HG03095 (cell line): ENCODE measurements around the gene CLASP1.
"Not testable (repeated sequence)": the region's sequence is repeated elsewhere in the genome, so short reads cannot be mapped to it uniquely, and the experiment has no call there.

Experiments used
- ATAC-seq: cut with Tn5 transposase; IDR thresholded peaks from one replicate; pipeline ENCODE4 v1.9.1; 2021; ENCODE audit warnings: moderate library complexity; ENCODE audit not compliant: unreplicated experiment

CLASP1 gene

DNA sequence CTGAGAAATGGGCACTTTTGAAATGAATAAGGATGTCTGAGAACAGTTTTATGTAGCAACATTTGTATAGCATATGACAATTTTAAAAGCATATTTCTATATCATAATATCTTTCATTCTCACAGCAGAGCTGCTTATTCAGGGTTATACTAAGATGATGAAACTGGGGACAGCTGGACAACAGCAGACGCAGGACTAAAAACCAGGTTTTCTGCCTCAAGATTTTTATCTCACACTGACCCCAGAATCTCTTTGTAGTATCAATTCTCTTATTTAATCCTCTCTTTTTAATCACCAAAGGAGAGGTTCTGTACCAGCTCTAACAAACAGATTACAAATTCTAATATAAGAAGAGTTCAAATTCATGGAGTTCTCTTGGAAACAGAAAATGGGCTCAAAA, 290.1 kb downstream of the CLASP1 start:
- ATAC-seq = no peak

DNA sequence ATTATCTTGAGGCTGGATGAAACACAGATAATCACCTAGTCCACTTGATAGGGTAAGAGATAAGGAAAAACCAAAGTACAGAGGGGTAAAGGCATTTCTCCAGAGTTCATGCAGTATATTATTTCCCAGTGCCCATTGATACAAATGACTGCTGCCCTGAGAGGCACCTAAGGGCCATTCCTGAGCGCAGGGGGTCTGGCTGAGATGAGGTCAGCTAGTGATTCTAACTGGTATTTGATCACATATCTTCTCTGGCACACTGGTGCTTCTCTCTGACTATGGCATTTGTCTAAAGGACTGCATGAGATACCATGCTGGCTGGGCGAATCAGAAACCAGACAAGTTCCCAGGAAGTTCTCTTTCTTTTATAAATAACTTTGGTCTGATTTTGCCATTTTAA, 291.0 kb downstream of the CLASP1 start:
- no peak for ATAC-seq

DNA sequence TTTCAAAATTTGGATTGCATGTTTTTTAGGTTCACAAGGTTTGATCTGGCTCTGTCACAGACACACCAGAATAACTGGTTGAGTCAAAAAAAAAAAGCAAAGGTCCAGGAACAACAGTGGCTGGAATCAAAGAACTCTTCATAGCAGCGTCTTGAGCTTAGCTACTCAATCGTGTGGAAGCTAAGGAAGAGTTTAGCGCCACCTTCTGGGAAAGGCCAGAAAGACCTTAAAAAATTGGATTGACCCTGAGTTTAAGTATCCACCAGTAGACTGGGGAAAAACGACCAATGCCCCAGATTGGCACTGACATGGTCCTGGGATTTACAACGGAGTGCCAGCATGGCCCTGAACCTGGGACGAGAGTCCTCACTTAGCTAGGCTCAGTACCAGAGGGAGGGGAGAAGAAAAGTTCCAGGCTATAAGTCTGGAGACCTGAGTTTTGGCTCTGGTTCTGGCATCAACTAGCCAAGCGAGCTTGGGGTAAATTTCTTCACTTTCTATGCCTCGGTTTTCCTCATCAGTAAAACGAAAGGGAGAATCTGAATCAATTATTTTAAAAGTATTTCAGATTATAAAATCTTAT, 293.1 kb downstream of the CLASP1 start:
- no peak for ATAC-seq

DNA sequence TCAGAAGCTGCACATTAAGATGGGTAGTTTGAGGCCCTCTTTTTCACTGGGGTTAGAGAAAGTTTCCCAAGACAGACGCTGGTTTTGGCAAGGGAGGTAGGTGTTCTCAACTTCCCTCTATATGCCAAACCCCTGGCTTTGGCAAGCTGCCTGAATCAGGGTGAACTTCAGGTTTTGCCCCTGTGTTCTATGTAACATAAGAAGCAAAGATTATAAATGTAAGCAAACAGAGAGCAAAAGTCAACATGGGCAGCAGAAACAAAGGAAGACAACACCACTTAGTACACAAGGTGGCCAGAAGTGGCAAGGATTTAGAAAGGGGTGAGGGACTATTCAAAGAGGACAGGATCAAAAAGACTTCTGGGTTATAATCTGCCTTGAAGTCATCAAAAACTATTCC, 293.8 kb downstream of the CLASP1 start:
- ATAC-seq = no peak

DNA sequence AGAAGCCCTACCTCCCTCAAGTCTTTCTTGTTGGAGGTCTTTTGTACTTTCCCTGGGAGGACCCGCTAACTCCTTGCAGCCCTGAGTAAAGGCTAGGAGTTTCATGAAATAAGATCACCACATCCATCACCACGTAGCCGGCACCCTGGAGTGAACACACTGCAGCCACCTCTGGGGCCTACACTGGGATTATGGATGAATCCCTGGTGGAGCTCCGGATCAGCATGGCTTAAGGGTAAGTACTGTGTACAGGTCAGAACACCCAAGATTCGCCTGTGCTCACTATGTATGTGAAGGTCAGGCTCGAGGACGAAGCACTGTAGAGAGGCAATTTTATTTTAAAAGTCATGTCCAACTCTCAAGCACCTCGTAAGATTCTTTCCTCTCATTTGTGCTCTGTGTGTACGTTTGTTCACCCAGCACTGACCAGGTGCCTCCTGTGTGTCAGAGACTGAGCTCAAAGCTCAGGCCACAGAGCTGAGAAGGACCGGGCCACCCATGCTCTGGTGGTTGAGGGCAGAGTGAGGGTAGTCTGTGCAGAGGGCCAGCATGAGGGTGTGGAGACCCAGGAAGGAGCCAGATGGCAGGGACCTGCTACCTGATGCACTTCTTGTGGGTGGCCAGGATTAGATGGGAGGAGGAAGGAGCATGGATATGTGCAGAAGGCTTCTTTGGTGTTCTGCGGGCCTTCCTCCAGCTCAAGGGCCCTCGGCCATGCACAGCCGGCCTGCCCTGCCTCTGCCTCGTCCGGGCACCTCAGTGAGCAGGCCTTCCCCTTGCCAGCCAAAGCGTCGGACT, 297.5 kb downstream of the CLASP1 start:
- ATAC-seq = no peak

DNA sequence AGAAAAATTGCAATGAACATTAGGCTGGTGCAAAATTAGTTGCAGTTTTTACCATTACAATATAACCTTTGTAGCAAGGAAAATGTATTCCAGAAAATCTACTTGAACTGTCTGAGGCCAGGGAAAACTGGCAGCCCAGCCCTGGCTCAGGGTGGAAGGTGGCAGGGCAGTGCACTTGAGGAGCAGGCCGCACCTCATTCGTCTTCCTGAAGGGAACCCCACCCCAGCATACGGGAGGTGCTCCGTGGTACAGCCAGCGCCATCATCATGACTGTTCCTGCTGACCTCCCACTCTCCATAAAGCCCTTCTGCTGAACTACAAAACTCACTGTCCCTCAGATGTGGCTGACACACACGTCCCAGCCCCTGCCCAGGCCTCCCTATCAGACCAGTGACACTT, 298.4 kb downstream of the CLASP1 start:
- ATAC-seq = no peak

DNA sequence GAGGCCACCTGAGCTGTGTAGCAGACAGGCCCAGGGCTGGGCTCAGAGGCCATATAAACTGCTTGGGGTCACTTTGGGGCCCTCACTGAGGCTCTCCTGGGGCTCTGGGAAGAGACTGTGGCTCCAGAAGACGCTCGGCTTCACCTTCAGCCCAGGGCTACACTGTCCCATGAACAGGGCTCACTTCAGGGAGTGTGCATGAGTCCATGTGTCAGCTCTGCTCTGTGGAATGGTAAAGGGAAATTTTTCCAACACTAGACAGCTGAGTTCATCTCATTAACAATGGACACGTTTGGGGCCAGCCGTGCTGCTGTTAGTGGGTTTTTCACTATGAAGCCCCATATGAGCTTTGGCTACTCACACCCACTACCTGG, 298.9 kb downstream of the CLASP1 start:
- ATAC-seq = no peak

DNA sequence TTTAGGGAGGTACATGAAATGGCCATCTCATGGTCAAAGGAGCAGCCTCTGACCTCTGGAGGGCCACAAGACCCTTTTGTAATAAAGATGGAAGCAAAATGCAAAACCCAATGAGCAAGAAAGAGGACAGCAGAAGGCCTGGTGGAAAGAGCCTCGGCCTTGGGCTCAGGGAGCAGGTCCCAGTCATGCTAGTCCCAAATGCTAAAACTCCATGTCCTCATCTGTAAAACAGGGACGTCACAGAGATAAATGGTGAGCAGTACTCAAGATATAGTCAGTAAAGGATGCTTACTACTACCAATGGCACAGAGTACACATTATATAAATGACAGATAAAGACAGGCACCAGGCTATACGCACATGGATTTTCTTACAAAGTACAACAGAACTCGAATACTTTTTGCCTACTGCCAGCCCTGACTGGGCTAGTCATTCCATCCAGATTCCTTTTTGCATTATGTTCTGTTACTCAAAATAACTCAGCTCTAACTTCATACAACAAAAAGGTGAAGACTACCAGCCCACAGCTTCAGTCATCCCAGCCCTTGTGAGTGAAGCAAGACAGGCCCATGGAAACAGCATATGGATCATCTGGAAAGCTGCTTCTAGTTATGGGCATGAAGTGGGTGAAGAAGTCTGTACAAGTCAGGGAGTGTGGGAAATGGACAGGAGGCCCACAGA, 299.4 kb downstream of the CLASP1 start:
- ATAC-seq = no peak

DNA sequence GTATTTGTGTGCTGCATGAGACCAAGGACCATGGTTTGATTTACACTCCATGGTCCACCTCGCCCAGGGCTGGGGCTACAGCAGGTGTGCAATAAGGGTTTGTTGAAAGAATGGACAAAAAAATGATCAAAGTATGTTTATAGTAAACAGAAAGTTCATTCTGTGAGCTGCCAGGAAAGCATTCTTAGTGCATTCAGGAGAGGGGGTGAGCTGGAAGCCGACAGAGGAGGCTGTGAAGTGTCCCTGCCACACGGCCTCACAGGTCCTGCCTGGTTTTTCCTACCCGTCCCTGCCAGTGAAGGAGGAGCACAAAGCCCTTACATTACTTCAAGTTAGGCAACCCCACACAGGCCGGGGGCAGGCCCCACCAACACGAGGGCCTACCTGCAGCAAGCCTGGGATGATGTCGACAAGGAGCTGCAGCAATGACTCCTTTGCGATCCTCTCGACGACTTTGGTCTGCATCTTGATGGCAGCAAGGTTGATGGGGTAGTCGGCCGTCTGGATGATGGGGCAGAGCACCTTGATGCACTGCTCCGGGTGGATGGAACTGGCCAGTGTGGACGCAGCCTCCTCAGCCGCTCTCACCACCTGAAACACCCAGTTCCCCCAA, 301.0 kb downstream of the CLASP1 start:
- ATAC-seq = no peak

DNA sequence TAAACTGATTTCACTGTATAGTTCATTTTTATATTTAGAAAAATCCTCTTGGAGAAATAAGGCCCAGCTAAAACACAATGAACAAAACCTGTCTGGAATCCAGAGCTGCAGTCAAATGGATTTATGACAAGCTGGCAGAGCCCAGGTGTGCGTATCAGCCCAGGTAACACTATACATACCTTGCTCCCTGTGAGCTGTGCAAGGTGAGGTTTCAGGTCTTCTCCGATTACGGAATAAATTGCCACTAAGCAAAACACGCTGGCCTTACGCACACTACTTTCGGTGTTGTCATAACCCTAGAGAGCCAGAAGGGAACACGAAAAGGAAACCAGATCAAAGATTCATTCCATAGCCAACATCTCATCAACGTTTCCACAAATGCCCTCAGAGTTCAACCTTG, 302.4 kb downstream of the CLASP1 start:
- ATAC-seq = no peak

DNA sequence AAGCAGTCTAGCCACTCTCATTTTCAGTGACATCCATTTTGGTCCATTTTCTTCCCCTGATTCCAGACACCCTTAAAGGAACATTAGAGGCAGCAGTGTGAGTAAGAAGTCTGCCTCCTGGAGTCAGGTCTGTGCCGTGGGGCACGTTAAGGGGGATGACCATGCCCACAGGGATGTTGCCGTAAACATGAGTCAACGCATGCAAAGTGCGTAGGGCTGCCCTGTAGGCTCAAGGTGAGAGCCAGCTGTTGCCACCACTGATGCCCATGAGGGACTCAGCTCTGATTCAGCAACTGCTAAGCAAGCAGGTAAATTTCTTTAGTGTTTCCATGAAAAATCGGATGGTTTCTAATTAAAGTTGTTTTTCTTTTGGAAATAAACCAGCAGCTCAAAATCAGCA, 302.9 kb downstream of the CLASP1 start:
- ATAC-seq = no peak

DNA sequence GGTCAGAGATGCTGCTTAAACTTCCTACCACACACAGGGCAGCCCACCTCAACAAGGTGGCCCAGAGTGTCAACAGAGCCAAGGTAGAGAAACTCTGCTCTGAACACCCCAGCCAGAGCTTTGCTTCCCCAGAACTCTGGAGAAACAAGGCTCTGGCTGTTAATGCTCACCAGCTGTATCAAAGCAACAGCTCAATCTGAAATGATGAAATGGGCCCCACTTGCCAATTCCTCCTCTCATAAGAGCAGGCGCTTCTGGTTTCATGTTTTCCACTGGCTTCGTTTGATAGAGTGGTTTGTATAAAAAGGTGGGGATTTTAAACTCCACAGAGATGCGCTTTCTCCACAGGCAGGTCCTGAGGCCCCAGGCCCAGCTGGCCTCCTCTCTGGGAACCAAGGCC, 303.4 kb downstream of the CLASP1 start:
- no peak for ATAC-seq

DNA sequence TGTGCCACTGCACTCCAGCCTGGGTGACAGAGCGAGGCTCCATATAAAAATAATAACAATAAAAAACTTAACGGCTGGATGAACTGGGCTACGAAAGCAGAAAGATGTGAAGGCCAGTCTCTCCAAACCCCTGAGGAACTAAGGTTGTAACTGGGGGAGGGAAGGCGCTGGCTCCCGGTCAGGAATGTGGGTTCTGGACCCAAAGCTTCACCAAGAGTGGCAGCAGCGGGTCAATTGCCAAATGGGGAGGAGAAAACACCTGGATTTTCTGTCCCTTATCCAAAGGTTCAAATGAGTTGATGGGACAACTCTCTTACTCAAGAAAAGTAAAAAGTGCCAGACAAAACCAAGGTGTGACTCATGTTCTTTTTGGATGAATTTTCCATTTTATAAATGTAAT, 304.2 kb downstream of the CLASP1 start:
- ATAC-seq = no peak

DNA sequence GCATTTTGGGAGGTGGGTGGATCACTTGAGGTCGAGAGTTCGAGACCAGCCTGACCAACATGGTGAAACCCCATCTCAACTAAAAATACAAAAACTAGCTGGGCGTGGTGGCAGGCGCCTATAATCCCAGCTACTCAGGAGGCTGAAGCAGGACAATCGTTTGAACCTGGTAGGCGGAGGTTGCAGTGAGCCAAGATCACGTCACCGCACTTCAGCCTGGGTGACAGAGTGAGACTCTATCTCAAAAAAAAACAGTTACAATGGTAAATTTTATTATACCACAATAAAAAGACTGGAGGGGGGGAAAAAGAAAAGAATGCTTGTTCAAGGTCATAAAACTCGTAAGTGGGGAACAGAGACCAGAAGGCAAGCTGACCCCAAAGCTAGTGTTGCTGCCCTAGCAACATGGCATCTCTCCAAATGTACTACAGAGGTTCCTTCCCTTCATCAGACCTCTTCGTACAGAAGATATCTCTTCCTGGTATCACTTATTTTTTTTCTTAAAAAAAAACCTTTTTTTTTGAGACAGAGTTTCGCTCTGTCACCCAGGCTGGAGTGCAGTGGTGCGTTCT, 305.3 kb downstream of the CLASP1 start:
- not testable (repeated sequence) for ATAC-seq

DNA sequence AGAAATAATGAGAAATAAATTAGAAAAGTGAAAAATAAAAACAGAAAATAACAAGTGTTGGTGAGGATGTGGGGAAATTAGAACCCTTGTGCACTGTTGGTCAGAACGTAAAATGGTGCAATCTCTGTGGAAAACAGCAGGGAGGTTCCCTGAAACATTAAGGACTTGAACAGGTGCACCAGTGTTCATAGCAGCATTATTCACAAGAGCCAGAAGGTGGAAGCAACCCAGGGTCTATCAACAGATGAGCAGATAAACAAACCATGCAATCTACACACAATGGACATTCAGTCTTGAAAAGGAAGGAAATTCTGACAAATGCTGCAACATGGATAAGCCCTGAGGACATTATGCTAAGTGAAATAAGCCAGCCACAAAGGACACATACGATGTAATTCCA, 306.1 kb downstream of the CLASP1 start:
- no peak for ATAC-seq

DNA sequence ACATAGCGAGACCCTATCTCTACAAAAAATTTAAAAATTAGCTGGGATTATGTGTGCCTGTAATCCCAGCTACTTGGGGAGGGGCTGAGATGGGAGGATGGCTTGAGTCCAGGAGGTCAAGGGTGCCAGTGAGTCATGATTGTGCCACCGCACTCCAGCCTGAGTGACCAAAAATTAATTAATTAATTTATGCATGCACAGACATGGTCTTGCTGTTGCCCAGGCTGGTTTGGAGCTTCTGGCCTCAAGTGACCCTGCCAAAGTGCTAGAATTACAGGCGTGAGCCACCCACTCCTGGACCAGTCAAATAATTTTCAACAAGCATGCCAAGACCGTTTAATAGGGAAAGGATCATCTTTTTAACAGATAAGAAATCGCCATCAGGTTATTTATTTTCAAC, 306.5 kb downstream of the CLASP1 start:
- ATAC-seq = no peak

DNA sequence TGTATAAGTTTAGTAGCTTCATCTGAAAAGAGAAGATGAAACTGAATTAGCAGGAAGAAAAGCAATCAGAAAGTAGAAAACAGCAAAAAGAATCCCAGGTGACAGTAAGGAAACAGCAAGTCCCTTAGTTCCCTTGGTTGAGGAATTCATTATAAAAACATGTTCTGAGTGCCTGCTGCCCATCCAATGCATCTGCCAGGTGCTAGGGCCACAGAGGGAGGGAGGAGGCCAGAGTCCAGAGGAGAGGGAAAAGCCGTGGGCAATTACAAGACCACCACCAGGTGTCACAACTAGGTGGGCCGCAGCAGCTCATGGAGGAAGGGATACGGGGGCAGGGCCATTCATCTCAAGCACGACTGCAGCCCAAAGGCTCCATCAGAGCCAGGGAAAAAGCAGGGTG, 308.3 kb downstream of the CLASP1 start:
- ATAC-seq = no peak

DNA sequence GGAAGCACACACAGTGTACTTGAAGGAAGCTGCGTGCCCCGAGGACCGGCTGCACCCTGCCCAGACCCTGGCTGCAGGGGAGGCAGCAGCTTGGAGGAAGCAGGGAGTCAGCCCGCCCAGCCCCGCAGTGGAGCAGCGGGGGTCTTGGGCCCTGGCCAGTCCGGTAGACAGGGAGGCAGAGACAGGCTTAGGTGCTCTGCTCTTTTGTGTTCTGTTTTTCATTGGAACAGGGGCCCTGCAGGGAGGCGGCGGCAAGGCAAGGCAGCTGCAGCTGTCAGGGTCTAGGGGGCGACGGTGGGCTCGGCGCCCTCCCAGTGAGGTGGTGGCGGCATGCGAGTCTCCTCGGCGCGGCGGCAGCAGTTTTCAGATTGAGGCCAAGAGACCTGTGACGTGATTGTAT, 311.0 kb downstream of the CLASP1 start:
- no peak for ATAC-seq

DNA sequence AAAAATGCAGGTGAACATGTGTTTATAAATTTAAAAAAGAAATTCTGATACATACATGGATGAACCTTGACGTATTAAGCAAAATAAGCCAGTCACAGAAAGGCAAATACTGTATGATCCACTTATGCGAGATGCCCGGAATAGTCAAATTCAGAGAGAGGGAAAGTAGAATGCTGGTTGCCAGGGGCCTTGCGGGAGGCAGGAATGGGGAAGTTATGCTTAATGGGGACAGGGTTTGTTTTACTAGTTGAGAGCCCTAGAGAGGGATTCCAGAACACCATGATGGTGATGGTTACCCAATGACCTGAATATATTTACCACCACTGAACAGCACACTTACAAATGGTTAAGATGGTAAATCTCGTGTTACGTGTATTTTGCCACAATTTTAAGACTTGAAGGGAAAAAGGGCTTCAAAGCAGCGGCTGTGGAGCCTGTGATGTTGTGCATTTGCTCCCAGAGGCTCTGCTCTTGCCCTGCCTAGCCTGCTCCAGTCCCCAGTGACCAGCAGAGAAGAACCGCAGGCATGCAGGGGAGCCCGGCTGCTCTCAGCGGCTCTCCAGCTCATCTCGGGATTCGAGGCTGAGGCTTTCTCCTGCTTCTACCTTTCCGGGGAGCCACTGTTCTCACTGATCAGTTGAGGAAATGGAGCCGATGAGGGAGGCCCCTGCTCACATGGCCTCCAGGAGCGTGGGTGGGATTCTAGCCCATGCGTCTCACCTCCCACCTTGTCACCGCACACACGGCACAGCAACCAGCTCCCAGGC, 312.6 kb downstream of the CLASP1 start:
- no peak for ATAC-seq

DNA sequence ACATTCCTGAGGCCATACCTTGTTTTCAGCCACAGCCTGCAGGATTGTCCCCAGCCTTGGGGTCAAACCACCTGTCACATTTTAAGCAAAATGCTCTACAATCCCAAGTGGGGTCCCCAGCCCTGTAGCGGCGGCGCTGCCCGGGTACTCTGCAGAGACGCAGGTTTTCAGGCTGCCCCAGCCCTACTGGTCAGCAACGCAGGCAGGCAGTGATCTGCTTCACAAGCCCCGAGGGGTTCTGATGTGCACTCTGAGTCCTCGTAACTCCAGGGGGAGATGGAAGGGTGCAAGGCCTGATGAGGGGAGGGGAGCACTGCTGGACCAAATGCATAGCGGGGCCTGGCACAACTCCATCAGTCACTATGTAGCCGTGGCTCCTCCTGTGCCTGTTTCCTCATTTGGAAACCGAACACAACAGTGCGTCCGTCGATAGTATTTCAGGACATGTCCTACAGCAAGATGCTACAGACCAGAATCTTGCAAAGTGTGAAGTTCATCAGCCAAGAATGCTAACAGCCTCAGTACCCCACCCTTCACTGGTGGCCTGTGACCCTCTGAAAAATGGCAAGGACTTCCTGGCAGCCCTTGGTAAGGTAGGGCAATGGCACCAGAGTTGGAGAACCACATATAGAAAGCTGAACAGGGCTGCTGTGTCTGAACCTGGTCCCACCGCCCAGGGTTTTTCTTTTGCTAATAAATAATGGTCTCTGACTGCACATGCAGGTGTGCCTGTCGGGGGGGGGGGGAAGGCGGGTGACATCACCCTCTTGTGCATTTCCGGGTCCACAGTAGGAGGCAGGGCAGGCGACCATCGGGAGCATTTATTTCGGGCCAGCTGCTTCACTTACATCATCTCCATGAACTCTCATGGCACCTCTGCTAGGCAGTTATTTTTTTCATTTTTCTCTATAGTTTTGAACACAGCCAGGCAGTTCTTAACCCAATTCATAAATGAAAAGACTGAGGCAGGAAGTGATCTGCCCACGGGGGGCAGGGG, 313.7 kb downstream of the CLASP1 start:
- ATAC-seq = no peak
